Neuron (in vitro differentiated cells): ENCODE data around the gene KCNK13.

Source experiments
- H2AFZ ChIP-seq: one replicate; pipeline ENCODE4 v1.6.1; 2013; ENCODE audit warnings: low read depth, mild to moderate bottlenecking, inconsistent platforms, low read length, moderate library complexity
- H3K27me3 ChIP-seq: one replicate; pipeline ENCODE4 v1.6.1; 2013; ENCODE audit warnings: low read length; ENCODE audit not compliant: insufficient read depth
- H3K36me3 ChIP-seq: one replicate; pipeline ENCODE4 v1.6.1; 2013; ENCODE audit warnings: low read length; ENCODE audit not compliant: insufficient read depth
- H3K4me1 ChIP-seq: one replicate; pipeline ENCODE4 v1.6.1; 2013; ENCODE audit warnings: low read length; ENCODE audit not compliant: insufficient read depth
- H3K4me3 ChIP-seq: 2 replicates; pipeline ENCODE4 v1.5.1; 2013; ENCODE audit warnings: mild to moderate bottlenecking, low read length, moderate library complexity
- H3K9me3 ChIP-seq: one replicate; pipeline ENCODE4 v1.6.1; 2013; ENCODE audit warnings: low read length

KCNK13 gene

DNA sequence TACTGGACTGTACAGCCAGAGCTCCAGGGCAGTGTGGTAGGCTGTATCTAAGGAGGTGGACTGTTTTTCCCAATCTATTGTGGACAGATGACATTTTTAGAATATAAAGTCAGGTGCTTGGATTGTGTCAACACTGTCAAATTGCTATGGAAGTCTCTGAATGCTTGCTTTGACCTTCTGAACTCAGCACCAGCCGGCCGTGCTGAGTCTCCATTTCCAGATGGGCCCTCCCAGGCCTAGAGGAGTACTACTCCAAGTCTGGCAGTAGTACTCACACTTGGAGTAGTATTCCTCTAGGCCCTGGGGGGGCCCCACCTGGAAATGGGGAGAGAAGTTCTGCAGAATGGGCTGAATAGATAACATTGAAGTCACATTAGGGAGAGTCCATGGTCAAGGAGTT, 16.2 kb upstream of the KCNK13 start:
- Histone ChIP-seq H2AFZ (no peak overlapping the region), H3K27me3 (no peaks in the 10 kb centered on the region), H3K36me3 (peaks cover 26% of the 10 kb centered on the region), H3K4me1 (no peaks in the 10 kb centered on the region), H3K9me3 (no peaks in the 10 kb centered on the region), H3K4me3 (no peak overlapping the region)

GRCh38 chr14:90049390-90049789, 12.4 kb upstream of the KCNK13 start:
- no peak overlapping the region for H3K4me3 ChIP-seq
- no peak overlapping the region for H2AFZ ChIP-seq
- peaks cover 9% of the 10 kb centered on the region for H3K36me3 ChIP-seq
- no peaks in the 10 kb centered on the region for H3K9me3 ChIP-seq
- H3K4me1 ChIP-seq: no peaks in the 10 kb centered on the region
- no peaks in the 10 kb centered on the region for H3K27me3 ChIP-seq

- Histone ChIP-seq H3K4me1 (no peaks in the 10 kb centered on the region), H3K36me3 (no peaks in the 10 kb centered on the region), H3K27me3 (no peaks in the 10 kb centered on the region), H3K4me3 (no peak overlapping the region), H2AFZ (no peak overlapping the region), H3K9me3 (no peaks in the 10 kb centered on the region)
Observed at GRCh38 chr14:90050271-90050670, 11.5 kb upstream of the KCNK13 start.

DNA sequence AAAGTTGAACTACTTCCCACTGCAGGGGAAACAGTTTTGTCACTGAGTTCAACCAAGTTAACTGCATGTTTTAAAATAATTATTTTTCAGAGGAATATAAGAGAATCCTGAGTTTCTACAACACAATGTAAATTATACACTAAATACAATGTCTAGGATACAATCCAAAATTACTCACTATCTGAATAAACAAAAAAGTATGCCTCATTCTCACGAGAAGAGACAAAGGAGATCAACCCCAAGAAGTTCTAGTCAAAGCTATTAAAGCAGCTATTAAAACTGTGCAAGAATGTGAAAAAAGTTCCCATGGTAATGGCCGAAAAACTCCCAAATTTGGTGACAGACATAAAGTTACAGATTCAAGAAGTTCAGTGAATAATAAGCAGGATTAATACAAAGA, 8.8 kb upstream of the KCNK13 start:
- peaks cover 5% of the 10 kb centered on the region for H3K27me3 ChIP-seq
- H2AFZ ChIP-seq: no peak overlapping the region
- no peak overlapping the region for H3K4me3 ChIP-seq
- no peaks in the 10 kb centered on the region for H3K4me1 ChIP-seq
- no peaks in the 10 kb centered on the region for H3K9me3 ChIP-seq
- no peaks in the 10 kb centered on the region for H3K36me3 ChIP-seq

DNA sequence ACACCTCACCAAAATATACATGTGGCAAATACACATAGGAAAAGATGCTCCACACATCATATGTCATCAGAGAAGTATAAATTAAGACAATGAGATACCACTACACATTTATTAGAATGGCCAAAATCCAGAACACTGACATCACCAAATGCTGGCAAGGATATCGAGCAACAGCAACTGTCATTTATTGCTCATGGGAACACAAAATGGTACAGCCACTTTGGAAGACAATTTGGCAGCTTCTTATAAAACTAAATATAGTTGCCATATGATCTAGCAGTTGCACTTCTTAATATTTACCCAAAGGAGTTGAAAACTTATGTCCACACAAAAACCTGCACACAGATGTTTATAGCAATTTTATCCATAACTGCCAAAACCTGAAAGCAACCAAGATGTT, 7.0 kb upstream of the KCNK13 start:
- no peaks in the 10 kb centered on the region for H3K4me1 ChIP-seq
- H3K36me3 ChIP-seq: no peaks in the 10 kb centered on the region
- peaks cover 20% of the 10 kb centered on the region for H3K27me3 ChIP-seq
- no peaks in the 10 kb centered on the region for H3K9me3 ChIP-seq
- H2AFZ ChIP-seq: no peak overlapping the region
- no peak overlapping the region for H3K4me3 ChIP-seq

DNA sequence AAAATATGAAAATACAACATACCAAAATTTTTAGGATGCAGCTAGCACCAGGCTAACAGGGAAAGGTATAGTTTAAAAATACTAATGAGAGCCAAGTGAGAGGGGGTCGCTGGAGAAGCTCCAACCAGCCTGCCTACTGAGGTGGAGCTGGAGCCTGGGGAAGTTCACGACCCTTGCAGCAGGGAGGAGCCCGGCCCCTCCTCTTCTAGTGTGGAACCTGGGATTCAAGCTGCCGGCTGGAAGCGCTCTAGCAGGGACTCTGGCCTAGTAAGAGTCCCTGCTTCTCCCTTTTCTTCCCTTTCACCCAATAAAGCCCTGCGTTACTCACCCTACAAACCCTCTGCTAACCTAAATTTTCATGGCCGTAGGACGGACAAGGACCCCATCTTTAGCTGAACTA, 5.0 kb upstream of the KCNK13 start:
- Histone ChIP-seq H3K4me3 (no peak overlapping the region), H3K4me1 (peaks cover 7% of the 10 kb centered on the region), H3K9me3 (no peaks in the 10 kb centered on the region), H2AFZ (no peak overlapping the region), H3K27me3 (peaks cover 37% of the 10 kb centered on the region), H3K36me3 (no peaks in the 10 kb centered on the region)

- Histone ChIP-seq H3K36me3 (no peaks in the 10 kb centered on the region), H3K4me3 (no peak overlapping the region), H3K9me3 (peaks cover 2% of the 10 kb centered on the region), H2AFZ (no peak overlapping the region), H3K27me3 (peaks cover 58% of the 10 kb centered on the region), H3K4me1 (peaks cover 7% of the 10 kb centered on the region)
Observed at GRCh38 chr14:90058876-90059458, 2.8 kb upstream of the KCNK13 start.

DNA sequence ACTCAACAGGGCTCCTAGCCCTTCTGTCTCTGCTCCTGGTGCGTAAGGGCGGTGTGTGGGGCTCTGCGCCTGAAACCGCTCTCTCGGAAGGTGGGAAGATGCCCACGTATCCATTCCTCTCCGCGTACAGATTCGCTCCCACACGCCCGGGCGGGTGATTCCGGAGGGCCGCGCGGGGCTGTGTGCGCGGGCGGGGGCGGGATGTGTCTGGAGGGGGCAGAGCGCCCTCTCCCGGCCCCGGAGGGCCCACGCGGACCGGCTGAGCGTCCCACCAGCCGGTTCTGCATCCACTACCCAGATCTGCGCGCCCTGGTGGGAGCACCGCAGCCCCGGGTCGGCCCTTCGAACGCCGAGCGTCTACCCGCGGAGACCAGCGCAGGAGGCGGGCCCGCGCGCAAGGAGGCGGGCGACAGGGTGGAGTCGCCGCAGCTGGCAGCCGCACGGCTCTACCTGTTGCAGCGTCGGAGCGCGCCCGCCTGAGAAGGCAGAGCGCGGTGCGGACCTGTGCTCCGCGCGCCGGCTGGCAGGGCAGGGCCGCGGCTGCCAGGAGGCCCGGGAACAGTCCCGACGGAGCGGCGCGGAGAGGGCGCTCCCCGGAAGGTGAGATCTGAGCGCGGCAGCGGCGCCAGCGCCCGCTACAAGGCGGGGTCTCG, 1.4 kb upstream of the KCNK13 start:
- Histone ChIP-seq H3K27me3 (peaks cover 71% of the 10 kb centered on the region), H3K4me3 (peak overlapping the region; percentile 46), H3K36me3 (no peaks in the 10 kb centered on the region), H3K4me1 (peaks cover 7% of the 10 kb centered on the region), H3K9me3 (peaks cover 2% of the 10 kb centered on the region), H2AFZ (peak overlapping the region; percentile 95)

DNA sequence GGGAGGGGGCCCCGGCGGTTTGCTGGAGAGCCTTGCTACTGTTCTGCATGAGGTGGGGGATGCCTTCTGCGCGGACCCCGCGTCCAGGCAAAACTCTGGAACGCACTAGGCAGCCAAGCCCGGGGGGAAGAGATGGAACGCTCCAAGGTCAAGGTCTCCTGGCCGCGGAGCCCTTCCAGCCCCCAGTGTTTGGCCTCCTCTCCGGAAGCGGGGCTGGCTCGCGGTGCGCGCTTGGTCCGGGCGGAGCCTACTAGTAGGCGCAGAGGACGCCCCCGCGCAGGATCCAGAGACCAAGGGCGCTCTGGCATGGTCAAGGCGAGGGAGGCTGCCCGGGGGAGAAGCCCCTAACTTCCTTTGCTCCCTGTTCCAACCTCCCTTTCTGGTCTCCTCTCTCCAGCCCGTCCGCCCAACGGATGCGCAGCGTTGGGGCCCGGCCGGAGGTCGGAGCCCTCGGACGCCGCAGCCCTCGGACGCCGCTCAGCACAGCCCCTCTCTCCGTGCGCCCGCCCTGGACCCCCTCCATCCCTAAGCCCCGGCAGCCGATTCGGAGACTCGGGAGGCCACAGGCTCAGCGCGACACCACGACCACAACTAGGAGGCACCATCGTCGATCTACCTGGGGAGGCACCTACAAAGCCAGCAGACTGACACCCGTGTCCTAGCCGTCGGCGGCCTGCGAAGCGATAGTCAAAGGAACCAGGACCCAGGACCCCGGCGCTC, 669 bp upstream of the KCNK13 start:
- peaks cover 73% of the 10 kb centered on the region for H3K27me3 ChIP-seq
- peak overlapping the region; percentile 95 for H2AFZ ChIP-seq
- H3K36me3 ChIP-seq: no peaks in the 10 kb centered on the region
- peaks cover 7% of the 10 kb centered on the region for H3K4me1 ChIP-seq
- H3K9me3 ChIP-seq: peaks cover 2% of the 10 kb centered on the region
- peak overlapping the region; percentile 46 for H3K4me3 ChIP-seq

DNA sequence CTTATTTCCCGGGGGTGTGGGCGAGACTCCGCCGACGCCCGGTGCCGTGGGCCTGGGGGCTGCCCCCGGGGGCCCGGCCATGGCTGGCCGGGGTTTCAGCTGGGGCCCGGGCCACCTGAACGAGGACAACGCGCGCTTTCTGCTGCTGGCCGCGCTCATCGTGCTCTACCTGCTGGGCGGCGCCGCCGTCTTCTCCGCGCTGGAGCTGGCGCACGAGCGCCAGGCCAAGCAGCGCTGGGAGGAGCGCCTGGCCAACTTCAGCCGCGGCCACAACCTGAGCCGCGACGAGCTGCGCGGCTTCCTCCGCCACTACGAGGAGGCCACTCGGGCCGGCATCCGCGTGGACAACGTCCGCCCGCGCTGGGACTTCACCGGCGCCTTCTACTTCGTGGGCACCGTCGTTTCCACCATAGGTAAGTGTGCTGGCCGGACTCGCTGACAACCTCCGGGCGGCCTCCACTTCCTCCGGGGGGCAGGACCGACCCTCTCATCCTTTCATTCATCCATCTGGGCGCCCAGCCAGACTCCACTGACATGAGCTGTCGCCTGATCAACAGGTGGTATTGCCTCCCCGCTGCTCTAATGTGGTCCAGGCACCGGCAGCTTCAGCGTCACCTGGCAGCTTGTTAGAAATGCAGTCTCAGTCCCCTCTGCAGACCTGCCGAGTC, 467 bp downstream of the KCNK13 start:
- H3K27me3 ChIP-seq: peaks cover 70% of the 10 kb centered on the region
- H3K9me3 ChIP-seq: peaks cover 2% of the 10 kb centered on the region
- H2AFZ ChIP-seq: peak overlapping the region; percentile 64
- H3K4me3 ChIP-seq: no peak overlapping the region
- H3K4me1 ChIP-seq: peaks cover 7% of the 10 kb centered on the region
- no peaks in the 10 kb centered on the region for H3K36me3 ChIP-seq

- H3K4me3 ChIP-seq: no peak overlapping the region
- peaks cover 7% of the 10 kb centered on the region for H3K4me1 ChIP-seq
- H3K36me3 ChIP-seq: no peaks in the 10 kb centered on the region
- H3K9me3 ChIP-seq: peaks cover 2% of the 10 kb centered on the region
- H3K27me3 ChIP-seq: peaks cover 74% of the 10 kb centered on the region
- H2AFZ ChIP-seq: no peak overlapping the region
Observed at GRCh38 chr14:90062822-90063539, 1.2 kb downstream of the KCNK13 start.

DNA sequence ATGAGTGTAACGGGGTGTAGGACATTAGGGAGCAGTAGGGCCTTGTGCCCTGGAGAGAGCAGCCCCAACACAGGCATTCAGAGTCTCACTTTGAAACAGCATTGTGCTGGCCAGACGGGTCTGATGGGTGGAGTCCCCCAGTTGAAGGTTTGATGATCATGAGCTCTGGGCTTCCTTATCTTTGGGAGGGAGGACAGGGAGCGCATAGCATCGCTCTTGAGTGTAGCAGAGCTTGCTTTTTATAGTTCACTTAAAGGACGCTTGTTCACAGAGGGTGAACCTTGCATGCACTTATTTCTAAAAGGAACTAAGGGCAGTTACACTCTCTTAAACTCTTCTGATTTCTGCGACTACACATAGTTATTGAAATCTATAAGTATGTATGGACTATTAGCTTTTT, 10.6 kb downstream of the KCNK13 start:
- Histone ChIP-seq H3K9me3 (no peaks in the 10 kb centered on the region), H3K4me1 (no peaks in the 10 kb centered on the region), H2AFZ (no peak overlapping the region), H3K27me3 (peaks cover 28% of the 10 kb centered on the region), H3K36me3 (no peaks in the 10 kb centered on the region), H3K4me3 (no peak overlapping the region)

- Histone ChIP-seq H2AFZ (no peak overlapping the region), H3K36me3 (no peaks in the 10 kb centered on the region), H3K4me1 (no peaks in the 10 kb centered on the region), H3K27me3 (peaks cover 27% of the 10 kb centered on the region), H3K9me3 (no peaks in the 10 kb centered on the region), H3K4me3 (no peak overlapping the region)
Observed at GRCh38 chr14:90079576-90079975, 17.8 kb downstream of the KCNK13 start.
